Fibroblast of lung (primary cell): ENCODE measurements around the gene TEX261. TPM values are rescaled to one million over a fixed set of nuclear protein-coding genes. Genes with fewer than 3 reads are reported as not detected.

Experiments
- DNase-seq, 2 donors: peaks; one replicate each; pipeline versions ENCODE4 v3.0.0 to v3.0.0-alpha.2; 2010; ENCODE audit warnings: low read depth in 2 of 2
- H2AFZ ChIP-seq: 2 replicates; pipeline ENCODE4 v1.5.1; 2012; ENCODE audit warnings: low read length, control low read depth, inconsistent platforms
- H3K27ac ChIP-seq: 2 replicates; pipeline ENCODE4 v1.5.1; 2011; ENCODE audit warnings: low read length, control low read depth; ENCODE audit not compliant: insufficient read depth
- H3K27me3 ChIP-seq: 2 replicates; pipeline ENCODE4 v1.5.1; 2011; ENCODE audit warnings: mild to moderate bottlenecking, low read length; ENCODE audit not compliant: control insufficient read depth, insufficient read depth
- H3K36me3 ChIP-seq: 2 replicates; pipeline ENCODE4 v1.5.1; 2011; ENCODE audit warnings: low read length; ENCODE audit not compliant: control insufficient read depth, insufficient read depth
- H3K4me1 ChIP-seq: 2 replicates; pipeline ENCODE4 v1.5.1; 2011; ENCODE audit warnings: low read length; ENCODE audit not compliant: control insufficient read depth, insufficient read depth; ENCODE audit errors: extremely low read depth
- H3K4me2 ChIP-seq: 2 replicates; pipeline ENCODE4 v1.5.1; 2011; ENCODE audit warnings: low read length, control low read depth; ENCODE audit not compliant: insufficient read depth; ENCODE audit errors: extremely low read depth
- H3K4me3 ChIP-seq, 4 experiments: fragments of 200-600 bp in 1 of 4; sonication (generic) in 1 of 4; replicated peaks in 1 of 4; 2 replicates each; pipeline ENCODE4 v1.5.1; 2011 to 2016; ENCODE audit warnings: low read length in 4 of 4, low read depth in 3 of 4, mild to moderate bottlenecking in 3 of 4, control low read depth in 2 of 4, inconsistent platforms in 1 of 4, mixed read lengths in 1 of 4; ENCODE audit not compliant: insufficient read depth in 1 of 4; ENCODE audit errors: control extremely low read depth in 1 of 4
- H3K79me2 ChIP-seq: 2 replicates; pipeline ENCODE4 v1.5.1; 2012; ENCODE audit warnings: mild to moderate bottlenecking, low read length, inconsistent platforms; ENCODE audit not compliant: control insufficient read depth, insufficient read depth
- H3K9ac ChIP-seq: 2 replicates; pipeline ENCODE4 v1.5.1; 2011; ENCODE audit warnings: mild to moderate bottlenecking, low read length, control low read depth; ENCODE audit not compliant: insufficient read depth
- H3K9me3 ChIP-seq: 2 replicates; pipeline ENCODE4 v1.5.1; 2012; ENCODE audit warnings: low read depth, low read length; ENCODE audit not compliant: control insufficient read depth, insufficient read depth
- H4K20me1 ChIP-seq: 2 replicates; pipeline ENCODE4 v1.5.1; 2011; ENCODE audit warnings: low read length; ENCODE audit not compliant: control insufficient read depth, insufficient read depth; ENCODE audit errors: extremely low read depth
- CTCF ChIP-seq, 2 donors: IDR thresholded peaks in 1 of 2; conservative IDR thresholded peaks in 1 of 2; 1 replicate in 1 of 2; 2 replicates in 1 of 2; pipeline ENCODE4 v1.5.1; 2011 to 2012; ENCODE audit warnings: low read length in 2 of 2, control low read depth in 1 of 2, inconsistent platforms in 1 of 2, low read depth in 1 of 2, mild to moderate bottlenecking in 1 of 2
- EZH2 ChIP-seq: IDR thresholded peaks from 2 replicates; pipeline ENCODE4 v1.5.1; 2012; ENCODE audit warnings: low read length, control low read depth, mild to moderate bottlenecking; ENCODE audit errors: missing control alignments
- polyA plus RNA-seq, 2 donors: library from polyadenylated mRNA; depleted of rRNA in 1 of 2; stranded (reverse) in 1 of 2; unstranded in 1 of 2; fragments of >200 nt; gene quantifications; 2 replicates each; pipeline ENCODE4 v1.2.1, GENCODE V29; 2011 to 2012; ENCODE audit warnings: missing spikeins in 1 of 2
- total RNA-seq: library from RNA; depleted of rRNA; stranded (reverse); fragments of >200 nt; gene quantifications from 2 replicates; pipeline ENCODE4 v1.2.1, GENCODE V29; 2014

Gene TEX261
- total and polyA plus RNA-seq, 2 donors (not counting 1 experiment from before 2014, with no cell fraction given), result 33.0 to 72.6 TPM

DNA sequence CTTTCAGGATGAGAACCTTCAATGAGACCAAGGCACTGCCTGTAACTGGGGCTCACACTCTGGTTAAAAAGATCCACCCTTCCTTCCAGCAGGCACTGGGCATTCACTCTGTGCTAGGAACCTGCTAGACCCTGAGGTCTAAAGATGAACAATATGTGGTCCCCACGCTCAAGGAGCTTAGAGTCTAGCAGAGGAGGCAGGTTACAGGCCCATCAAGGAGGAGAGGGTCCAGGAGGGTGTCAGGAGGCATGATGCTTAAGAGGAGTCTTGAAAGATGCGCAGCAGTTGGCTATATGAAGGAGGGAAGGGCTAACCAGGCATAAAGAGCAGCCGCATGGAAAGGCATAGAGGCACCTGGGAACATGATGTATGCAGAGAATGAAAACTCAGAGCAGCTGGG, 11.7 kb downstream of the TEX261 start:
- H3K4me3 ChIP-seq, result no peak overlapping the region
- H3K4me2 ChIP-seq, result no peak overlapping the region
- no peaks in the 10 kb centered on the region for H3K79me2 ChIP-seq
- peaks cover 2% of the 10 kb centered on the region for H3K4me1 ChIP-seq
- H3K27me3 ChIP-seq, result no peaks in the 10 kb centered on the region
- H3K36me3 ChIP-seq, result no peaks in the 10 kb centered on the region
- TF ChIP-seq EZH2 (no peak), CTCF (conservative IDR thresholded peaks at IDR 0.05 in 1 of 2, IDR thresholded peaks at IDR 0.05 in 1 of 2; ENCODE audit: low read depth in 1 of 2, low read length in 2 of 2) (no peak)
- DNase-seq, result no peak
- H3K9me3 ChIP-seq, result no peaks in the 10 kb centered on the region
- no peak overlapping the region for H3K27ac ChIP-seq
- H4K20me1 ChIP-seq, result no peaks in the 10 kb centered on the region
- H3K9ac ChIP-seq, result no peak overlapping the region
- no peak overlapping the region for H2AFZ ChIP-seq

DNA sequence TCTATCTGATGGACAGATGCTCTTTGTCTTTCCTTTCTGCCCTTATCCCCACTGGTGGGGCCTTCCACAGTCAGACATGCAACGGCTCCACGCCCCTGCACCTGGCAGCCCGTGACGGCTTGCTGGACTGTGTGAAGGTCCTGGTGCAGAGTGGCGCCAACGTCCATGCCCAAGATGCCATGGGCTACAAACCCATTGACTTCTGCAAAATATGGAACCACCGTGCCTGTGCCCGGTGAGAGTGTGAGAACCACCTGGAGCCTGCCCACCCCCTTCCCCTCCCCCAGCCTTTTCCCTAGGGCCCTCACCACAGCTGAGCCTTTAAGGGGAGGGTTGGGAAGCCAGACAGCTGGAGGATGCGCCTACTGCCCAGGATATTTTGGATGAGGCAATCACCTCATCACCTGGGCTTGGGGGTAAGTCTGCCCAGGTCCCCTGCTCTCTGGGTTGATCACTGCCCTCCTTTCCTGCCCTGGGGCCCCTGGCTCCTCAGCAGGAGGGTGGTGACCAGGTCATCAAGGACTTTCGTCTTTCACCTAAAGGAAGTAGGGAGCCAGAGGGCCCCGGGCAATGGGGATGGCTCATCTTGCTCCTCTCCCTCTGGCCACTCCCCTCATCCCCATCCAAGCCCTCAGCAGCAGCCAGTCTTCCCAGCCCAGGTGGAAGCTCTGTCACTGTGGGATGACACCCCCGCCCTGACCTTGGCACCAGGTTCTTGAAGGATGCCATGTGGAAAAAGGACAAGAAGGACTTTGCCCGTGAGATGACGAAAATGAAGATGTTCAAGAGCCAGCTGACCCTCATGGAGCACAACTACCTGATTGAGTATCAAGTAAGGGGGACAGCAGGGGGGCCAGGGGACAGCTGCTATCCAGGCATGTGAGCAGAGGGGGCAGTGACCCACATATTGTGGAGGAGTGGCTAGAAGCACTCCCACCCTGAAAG, 12.5 kb downstream of the TEX261 start:
- H3K9ac ChIP-seq, result no peak overlapping the region
- no peak overlapping the region for H3K27ac ChIP-seq
- H3K36me3 ChIP-seq, result no peaks in the 10 kb centered on the region
- H3K4me3 ChIP-seq, result no peak overlapping the region
- H3K4me2 ChIP-seq, result no peak overlapping the region
- no peaks in the 10 kb centered on the region for H3K27me3 ChIP-seq
- H2AFZ ChIP-seq, result no peak overlapping the region
- no peak for DNase-seq
- H4K20me1 ChIP-seq, result no peaks in the 10 kb centered on the region
- H3K9me3 ChIP-seq, result no peaks in the 10 kb centered on the region
- TF ChIP-seq EZH2, result no peak
- TF ChIP-seq CTCF (conservative IDR thresholded peaks at IDR 0.05 in 1 of 2, IDR thresholded peaks at IDR 0.05 in 1 of 2; ENCODE audit: low read depth in 1 of 2, low read length in 2 of 2), result no peak
- H3K4me1 ChIP-seq, result peaks cover 6% of the 10 kb centered on the region
- no peaks in the 10 kb centered on the region for H3K79me2 ChIP-seq

GRCh38 chr2:70981421-70981820, 13.3 kb downstream of the TEX261 start:
- H3K4me3 ChIP-seq, result no peak overlapping the region
- no peaks in the 10 kb centered on the region for H3K27me3 ChIP-seq
- no peak for DNase-seq
- H4K20me1 ChIP-seq, result no peaks in the 10 kb centered on the region
- H3K9ac ChIP-seq, result no peak overlapping the region
- H3K27ac ChIP-seq, result no peak overlapping the region
- H3K4me2 ChIP-seq, result no peak overlapping the region
- H3K4me1 ChIP-seq, result peaks cover 6% of the 10 kb centered on the region
- no peaks in the 10 kb centered on the region for H3K79me2 ChIP-seq
- no peak for TF ChIP-seq CTCF (conservative IDR thresholded peaks at IDR 0.05 in 1 of 2, IDR thresholded peaks at IDR 0.05 in 1 of 2; ENCODE audit: low read depth in 1 of 2, low read length in 2 of 2)
- no peak for TF ChIP-seq EZH2
- H2AFZ ChIP-seq, result no peak overlapping the region
- no peaks in the 10 kb centered on the region for H3K36me3 ChIP-seq
- no peaks in the 10 kb centered on the region for H3K9me3 ChIP-seq
